Embryonic facial prominence (tissue), 1 donor: Measurements from ENCODE around the gene TOP3B.

ENCODE experiments used
- DNase-seq: peaks from one replicate; pipeline ENCODE4 v3.0.0-alpha.2; 2016; ENCODE audit errors: extremely low spot score

TOP3B gene, protein sequence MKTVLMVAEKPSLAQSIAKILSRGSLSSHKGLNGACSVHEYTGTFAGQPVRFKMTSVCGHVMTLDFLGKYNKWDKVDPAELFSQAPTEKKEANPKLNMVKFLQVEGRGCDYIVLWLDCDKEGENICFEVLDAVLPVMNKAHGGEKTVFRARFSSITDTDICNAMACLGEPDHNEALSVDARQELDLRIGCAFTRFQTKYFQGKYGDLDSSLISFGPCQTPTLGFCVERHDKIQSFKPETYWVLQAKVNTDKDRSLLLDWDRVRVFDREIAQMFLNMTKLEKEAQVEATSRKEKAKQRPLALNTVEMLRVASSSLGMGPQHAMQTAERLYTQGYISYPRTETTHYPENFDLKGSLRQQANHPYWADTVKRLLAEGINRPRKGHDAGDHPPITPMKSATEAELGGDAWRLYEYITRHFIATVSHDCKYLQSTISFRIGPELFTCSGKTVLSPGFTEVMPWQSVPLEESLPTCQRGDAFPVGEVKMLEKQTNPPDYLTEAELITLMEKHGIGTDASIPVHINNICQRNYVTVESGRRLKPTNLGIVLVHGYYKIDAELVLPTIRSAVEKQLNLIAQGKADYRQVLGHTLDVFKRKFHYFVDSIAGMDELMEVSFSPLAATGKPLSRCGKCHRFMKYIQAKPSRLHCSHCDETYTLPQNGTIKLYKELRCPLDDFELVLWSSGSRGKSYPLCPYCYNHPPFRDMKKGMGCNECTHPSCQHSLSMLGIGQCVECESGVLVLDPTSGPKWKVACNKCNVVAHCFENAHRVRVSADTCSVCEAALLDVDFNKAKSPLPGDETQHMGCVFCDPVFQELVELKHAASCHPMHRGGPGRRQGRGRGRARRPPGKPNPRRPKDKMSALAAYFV

DNA sequence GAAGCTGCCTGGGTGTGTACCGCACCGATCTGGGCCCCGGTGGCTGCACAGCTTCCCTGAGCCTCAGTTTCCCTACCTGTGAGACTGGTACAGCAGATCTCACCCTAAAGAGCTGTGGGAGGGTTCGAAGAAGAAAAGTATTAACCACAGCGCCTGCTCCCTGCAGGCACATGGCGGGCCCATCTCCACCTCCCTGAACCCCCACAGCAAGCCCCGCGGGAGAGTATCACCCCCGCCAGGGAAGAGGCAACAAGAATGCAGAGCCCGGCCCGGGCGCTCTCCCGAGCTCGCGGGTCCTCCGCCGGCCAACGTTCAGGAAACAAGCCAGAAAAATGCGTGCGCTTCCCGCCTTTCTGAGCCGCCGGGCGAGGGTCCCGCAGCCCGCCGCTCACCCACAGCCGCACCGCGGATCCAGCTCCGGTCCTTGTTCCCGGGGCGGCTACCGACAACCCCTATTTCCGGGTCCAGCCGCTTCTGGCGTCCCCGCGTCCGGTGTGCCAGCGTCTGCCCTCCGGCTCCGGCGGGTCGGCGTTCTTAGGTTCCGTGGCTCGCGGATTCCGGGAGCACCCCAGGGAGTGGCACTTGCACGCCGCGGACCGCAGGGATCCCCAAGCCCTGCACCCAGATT lies at the start of gene TOP3B:
Gene TOP3B (minus strand): TSS at position 450 of the 628 bp plus-strand sequence. CDS start 7,078 bp downstream, outside the sequence.
- DNase-seq: peak; percentile 68

DNA sequence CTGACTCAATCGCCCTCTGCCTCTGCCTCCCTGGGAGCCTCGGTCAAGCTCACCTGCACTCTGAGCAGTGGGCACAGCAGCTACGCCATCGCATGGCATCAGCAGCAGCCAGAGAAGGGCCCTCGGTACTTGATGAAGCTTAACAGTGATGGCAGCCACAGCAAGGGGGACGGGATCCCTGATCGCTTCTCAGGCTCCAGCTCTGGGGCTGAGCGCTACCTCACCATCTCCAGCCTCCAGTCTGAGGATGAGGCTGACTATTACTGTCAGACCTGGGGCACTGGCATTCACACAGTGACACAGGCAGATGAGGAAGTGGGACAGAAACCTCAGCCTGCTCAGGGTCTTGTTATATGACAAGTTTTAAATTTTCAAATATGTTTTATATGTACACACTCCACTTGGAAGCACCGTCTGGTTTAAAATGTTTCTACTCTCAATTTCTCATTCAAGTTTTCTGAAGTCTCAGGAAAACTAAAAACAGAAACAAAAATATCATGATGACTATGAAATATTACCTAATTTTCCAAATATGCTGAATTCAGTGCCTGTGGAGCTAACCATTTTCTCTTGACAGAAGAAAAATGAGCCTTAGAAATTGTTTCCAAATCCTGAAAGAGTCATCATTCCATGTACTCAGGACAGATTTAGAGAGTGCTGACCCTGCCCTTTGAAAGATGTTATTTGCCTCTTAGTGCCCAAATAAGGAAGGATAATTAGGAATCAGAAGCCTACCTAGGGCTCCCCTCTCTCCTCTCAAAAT lies 48.8 kb upstream of the TOP3B start:
- no peak for DNase-seq

- DNase-seq: no peak
Observed at GRCh38 chr22:22030493-22031182, 48.1 kb upstream of the TOP3B start.

DNA sequence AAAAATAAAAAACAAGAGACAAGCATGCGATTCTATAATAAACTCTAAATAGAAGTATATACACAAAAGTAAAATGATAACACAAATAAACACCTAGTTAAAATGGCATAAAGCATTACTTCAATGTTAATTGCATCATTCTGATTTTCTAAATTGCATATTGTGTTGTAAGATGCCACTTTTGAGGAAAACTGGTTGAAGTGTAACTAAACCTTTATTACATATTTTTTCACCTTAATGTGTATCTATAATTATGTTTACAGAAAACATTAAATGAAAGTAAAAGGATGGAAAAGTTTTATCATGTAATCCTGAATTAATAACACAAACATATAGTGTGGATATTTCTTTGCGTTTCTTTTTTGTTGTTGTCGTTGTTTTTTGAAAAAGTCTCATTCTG lies 45.4 kb upstream of the TOP3B start:
- DNase-seq: no peak

DNA sequence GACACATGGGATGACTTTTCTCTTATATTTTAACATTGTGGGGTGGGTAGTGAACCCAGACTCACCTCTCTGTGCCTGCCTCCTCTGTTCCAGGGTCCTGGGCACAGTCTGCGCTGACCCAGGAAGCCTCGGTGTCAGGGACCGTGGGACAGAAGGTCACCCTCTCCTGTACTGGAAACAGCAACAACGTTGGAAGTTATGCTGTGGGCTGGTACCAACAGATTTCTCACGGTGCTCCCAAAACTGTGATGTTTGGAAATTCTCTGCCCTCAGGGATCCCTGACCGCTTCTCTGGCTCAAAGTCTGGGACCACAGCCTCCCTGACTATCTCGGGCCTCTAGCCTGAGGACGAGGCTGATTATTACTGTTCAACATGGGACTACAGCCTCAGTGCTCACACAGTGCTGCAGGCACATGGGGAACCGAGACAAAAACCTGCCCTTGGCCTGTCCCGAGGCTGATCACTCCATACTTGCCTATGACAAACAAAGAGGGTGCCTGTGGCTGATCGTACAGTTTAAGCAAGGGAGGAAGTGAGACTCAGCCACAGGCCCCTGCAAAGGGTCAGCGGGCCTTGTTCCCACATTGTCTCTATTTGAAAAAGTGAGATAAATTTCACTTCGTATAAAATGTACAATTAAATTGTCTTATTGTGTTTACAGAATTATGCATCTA lies 43.7 kb upstream of the TOP3B start:
- DNase-seq: no peak

GRCh38 chr22:22025320-22026156 lies 43.0 kb upstream of the TOP3B start:
- no peak for DNase-seq

DNA sequence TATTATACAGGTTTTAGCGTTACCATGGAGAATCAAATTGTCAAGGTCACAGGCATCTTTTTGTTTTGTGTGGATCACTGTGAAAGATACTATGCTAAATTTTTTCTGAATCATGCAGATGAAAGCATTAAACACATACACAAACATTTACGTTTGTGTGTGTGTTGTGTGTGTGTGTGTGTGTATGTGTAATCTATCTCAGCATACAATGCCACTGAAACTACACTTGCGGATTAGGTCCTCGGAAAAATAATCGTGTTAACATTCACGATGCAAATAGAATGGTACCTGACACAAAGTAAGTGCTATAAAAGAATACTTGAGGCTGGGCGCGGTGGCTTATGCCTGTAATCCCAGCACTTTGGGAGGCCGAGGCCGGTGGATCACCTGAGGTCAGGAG lies 41.9 kb upstream of the TOP3B start:
- DNase-seq: no peak

GRCh38 chr22:22023581-22024137 lies 41.1 kb upstream of the TOP3B start:
- no peak for DNase-seq

DNA sequence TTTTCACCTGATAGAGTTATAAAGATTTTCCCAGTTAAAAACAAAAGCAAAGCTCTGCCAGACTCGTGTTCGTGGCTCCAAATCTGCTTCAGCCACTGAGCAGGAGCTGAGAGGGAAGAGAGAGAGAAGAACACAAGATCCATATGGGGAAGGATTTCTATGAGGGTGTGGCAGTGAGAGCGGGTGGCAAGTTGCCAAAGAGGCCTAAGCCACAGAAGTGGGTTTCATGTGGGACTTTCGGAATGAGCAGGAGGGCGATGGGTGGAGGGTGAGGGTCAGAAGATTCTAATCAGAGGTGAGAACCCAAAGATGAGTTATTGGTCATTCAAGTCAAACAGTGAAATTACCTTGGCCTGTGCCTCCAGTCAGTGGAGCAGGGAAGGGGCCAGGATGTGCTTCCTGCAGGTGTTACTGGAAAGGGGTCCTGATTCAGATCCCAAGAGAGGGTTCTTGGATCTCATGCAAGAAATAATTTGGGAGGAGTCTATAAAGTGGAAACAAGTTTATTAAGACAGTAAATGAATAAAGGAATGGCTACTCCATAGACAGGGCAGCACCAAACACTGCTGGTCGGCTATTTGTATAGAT lies 40.5 kb upstream of the TOP3B start:
- no peak for DNase-seq

DNA sequence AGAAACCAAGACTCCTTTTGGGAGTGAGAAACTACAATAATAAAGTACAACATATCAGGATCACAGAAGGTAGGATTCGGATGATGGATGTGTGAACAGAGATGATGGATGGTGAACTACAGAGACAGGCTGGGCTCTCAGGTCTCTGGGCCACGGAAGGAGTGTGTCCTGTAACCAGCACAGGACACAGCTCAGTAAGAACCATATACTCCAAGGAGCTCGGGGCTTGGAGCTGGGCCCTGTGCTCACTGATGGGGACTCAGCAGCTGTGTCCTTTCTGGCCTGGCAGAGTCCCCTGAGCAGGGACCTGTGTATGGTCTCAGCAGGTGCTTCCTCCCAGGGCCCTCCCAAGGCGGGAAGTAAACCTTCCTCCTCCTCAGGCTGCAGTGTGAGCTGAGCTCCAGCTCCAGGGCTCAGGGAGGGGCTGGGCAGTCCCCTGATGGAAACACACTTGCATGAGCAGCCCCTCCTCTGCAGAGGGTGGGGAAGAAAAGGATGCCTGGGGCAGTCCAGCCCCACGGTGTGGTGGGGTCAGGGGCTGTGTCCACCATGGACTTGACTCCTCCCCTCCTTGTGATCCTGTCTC lies 39.8 kb upstream of the TOP3B start:
- no peak for DNase-seq

DNA sequence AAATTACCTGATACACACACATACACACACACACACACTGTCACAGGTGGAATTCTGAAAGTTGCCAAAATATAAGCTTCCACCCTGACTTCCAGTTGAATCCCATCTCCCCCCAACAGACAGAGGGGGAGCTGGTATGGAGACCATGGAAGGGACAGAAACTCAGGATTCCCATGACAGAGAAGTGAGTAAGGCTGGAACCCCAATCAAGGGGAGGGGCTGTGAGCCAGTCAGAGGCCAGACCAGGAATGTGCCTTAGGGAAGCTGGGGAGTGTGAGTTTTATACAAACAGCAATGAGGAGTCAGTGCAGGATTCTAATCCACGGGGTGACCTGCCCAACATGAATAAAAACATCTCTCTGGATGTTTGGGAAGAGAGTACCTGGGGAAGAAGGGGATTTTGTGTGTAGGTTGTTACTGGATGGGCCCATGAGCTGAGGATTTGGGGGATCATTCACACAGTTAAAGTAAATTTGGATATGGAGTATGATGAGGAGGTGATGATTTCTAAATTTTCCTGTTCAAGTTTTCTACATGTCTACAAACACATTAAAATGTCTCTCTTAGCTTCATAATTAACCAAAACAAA lies 38.7 kb upstream of the TOP3B start:
- no peak for DNase-seq

DNA sequence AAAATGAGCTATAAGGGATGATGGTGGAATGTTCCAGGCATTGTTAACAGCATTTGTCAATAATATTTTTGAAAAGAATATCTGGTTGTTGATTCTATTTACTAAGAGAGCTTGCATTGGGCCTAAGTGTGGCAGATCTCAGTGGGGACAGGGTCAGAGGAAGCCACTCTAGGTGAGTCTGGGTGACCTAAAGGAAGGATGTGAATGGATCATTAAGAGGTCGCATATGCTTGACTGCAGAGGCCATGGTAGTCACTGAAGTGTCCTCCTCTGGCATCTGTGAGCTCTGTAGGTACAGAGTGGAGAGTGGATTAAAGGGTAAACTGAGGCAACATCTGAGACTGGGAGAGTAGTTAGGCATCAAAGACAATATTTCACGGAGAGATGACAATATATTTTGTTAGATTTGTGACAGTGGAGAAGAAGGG lies 37.9 kb upstream of the TOP3B start:
- DNase-seq: no peak

DNA sequence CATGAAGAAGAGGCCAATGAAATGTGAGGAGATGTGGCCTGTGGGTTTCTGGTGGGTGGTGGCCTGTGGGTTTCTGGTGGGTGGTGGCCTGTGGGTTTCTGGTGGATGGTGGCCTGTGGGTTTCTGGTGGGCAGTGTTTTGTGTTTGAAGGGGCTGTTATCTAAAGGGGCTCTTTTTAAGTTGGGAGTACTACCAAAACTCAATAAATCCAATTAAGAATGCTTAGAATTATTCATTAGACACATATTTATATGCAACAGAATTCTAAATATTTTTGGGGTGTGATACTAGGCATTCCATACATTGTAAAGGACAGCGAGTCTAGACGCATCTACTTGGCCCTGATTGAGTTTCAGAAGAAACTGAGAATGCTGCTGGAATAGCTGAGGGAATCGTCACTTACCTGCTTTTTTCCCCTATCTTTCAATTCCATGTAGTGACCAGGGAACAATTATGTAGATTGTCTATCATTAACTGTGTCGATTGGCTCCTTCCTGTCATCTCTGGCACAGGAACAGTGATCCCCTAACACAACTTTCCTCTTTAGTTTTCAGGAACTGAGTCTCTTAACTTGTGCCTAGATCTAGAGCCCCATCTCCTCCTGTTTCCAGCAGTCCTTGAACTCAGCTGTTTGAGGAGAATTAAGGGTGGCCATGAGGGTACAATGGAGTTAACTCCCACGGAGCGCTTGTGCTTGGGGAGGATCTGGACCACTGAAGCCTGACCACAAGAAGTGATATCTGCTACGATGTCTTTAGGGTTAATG lies 37.3 kb upstream of the TOP3B start:
- no peak for DNase-seq

GRCh38 chr22:22018825-22019658 lies 36.5 kb upstream of the TOP3B start:
- DNase-seq: no peak

DNA sequence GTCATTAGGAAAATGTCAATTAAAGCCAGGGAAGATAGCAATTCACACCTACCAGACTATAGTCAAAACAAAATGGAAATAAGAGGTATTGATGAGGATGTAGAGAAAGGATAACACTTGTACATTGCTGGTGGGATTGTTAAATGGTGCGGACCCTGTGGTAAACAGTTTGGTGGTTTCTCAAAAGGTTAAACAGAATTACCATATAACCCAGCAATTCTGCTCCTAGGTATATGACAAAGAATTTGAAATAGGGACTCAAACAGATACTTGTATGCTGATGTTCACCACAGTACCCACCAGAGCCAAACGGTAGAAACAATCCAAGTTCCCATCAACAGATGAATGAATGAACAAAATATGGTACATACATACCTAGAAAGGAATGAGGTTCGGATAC lies 33.0 kb upstream of the TOP3B start:
- no peak for DNase-seq

- DNase-seq: no peak
Observed at GRCh38 chr22:22014285-22014659, 31.7 kb upstream of the TOP3B start.
